ENCODE results near the gene MAEA.

DNA sequence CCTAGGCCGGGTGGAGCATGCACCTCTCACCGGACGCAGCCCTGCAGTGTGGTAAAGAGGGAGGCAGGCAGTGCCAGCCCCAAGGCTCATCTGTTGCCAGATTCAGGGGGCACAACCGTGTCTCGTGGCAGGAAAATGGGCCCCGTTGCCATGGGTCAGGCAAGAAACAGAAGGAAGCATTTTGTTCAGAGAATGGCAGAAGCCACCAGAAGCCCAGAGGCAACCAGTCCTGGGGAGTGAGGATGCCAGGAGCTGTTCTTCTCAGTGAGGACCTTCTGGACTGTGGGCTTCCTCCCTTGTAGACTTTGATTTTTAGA lies 44.8 kb downstream of the MAEA start:
- TF ChIP-seq CTCF (IDR thresholded peaks at IDR 0.05) = no peak
- TF ChIP-seq POLR2A (IDR thresholded peaks at IDR 0.05) = no peak

All from ovary (tissue), 3 donors.